SK-N-SH treated with all-trans-retinoic acid at 6 μM for 48 hours (cell line): ENCODE data around the gene HSD11B1.

Source experiments
- ATAC-seq: fragments of 200-7000 bp; cut with Tn5 transposase; 3 replicates; pipeline ENCODE4 v1.9.1; 2020; ENCODE audit warnings: mild to moderate bottlenecking, moderate library complexity
- ARNTL ChIP-seq: fragments of 450-650 bp; formaldehyde crosslinking; IDR thresholded peaks from 2 replicates; pipeline ENCODE4 v1.5.0; 2020; ENCODE audit warnings: low read depth, mild to moderate bottlenecking, moderate library complexity, borderline replicate concordance
- BACH2 ChIP-seq: fragments of 250-450 bp; sonication (Bioruptor Pico); IDR thresholded peaks from 2 replicates; pipeline ENCODE4 v1.9.0; 2021; ENCODE audit warnings: mild to moderate bottlenecking, borderline replicate concordance
- CREB5 ChIP-seq: fragments of 250-450 bp; sonication (Bioruptor Pico); IDR thresholded peaks from 2 replicates; pipeline ENCODE4 v1.5.1; 2020; ENCODE audit warnings: low read depth, mild to moderate bottlenecking, moderate library complexity
- CSDC2 ChIP-seq: fragments of 250-450 bp; sonication (Bioruptor Pico); IDR thresholded peaks from 2 replicates; pipeline ENCODE4 v1.5.0; 2020; ENCODE audit warnings: mild to moderate bottlenecking, moderate library complexity
- CSRNP3 ChIP-seq: fragments of 250-450 bp; sonication (Bioruptor Pico); IDR thresholded peaks from 2 replicates; pipeline ENCODE4 v1.5.1; 2021; ENCODE audit warnings: mild to moderate bottlenecking, moderate library complexity
- ESRRG ChIP-seq: fragments of 250-450 bp; sonication (Bioruptor Pico); IDR thresholded peaks from 2 replicates; pipeline ENCODE4 v1.6.1; 2021; ENCODE audit warnings: mild to moderate bottlenecking
- GLIS3 ChIP-seq: fragments of 250-450 bp; sonication (Bioruptor Pico); IDR thresholded peaks from 2 replicates; pipeline ENCODE4 v1.5.0; 2020; ENCODE audit warnings: mild to moderate bottlenecking, moderate library complexity
- ISL1 ChIP-seq: fragments of 250-450 bp; sonication (Bioruptor Pico); IDR thresholded peaks from 2 replicates; pipeline ENCODE4 v2.1.2; 2022; ENCODE audit warnings: mild to moderate bottlenecking, moderate library complexity
- OSR1 ChIP-seq: fragments of 250-450 bp; sonication (Bioruptor Pico); IDR thresholded peaks from 2 replicates; pipeline ENCODE4 v1.8.0; 2022; ENCODE audit warnings: moderate library complexity, mild to moderate bottlenecking, inconsistent platforms
- PATZ1 ChIP-seq: fragments of 250-450 bp; sonication (Bioruptor Pico); IDR thresholded peaks from 2 replicates; pipeline ENCODE4 v1.8.0; 2020; ENCODE audit warnings: mild to moderate bottlenecking, moderate library complexity, borderline replicate concordance
- POU6F1 ChIP-seq: fragments of 250-450 bp; sonication (Bioruptor Pico); IDR thresholded peaks from 2 replicates; pipeline ENCODE4 v1.8.0; 2021; ENCODE audit warnings: low read depth, mild to moderate bottlenecking, moderate library complexity, borderline replicate concordance
- PPARA ChIP-seq: fragments of 250-450 bp; sonication (Bioruptor Pico); IDR thresholded peaks from 2 replicates; pipeline ENCODE4 v1.5.0; 2020; ENCODE audit warnings: mild to moderate bottlenecking, borderline replicate concordance
- RARB ChIP-seq: fragments of 250-450 bp; sonication (Bioruptor Pico); IDR thresholded peaks from 2 replicates; pipeline ENCODE4 v1.8.0; 2021; ENCODE audit warnings: mild to moderate bottlenecking, moderate library complexity
- SNAI2 ChIP-seq: fragments of 250-450 bp; sonication (Bioruptor Pico); IDR thresholded peaks from 2 replicates; pipeline ENCODE4 v1.5.0; 2020; ENCODE audit warnings: mild to moderate bottlenecking, moderate library complexity
- TCF4 ChIP-seq: fragments of 250-450 bp; sonication (Bioruptor Pico); IDR thresholded peaks from 2 replicates; pipeline ENCODE4 v1.8.0; 2021; ENCODE audit warnings: mild to moderate bottlenecking, moderate library complexity, borderline replicate concordance
- TOX ChIP-seq: fragments of 250-450 bp; sonication (Bioruptor Pico); IDR thresholded peaks from 2 replicates; pipeline ENCODE4 v1.8.0; 2021; ENCODE audit warnings: mild to moderate bottlenecking, moderate library complexity, borderline replicate concordance
- TSHZ2 ChIP-seq: fragments of 250-450 bp; sonication (Bioruptor Pico); IDR thresholded peaks from 2 replicates; pipeline ENCODE4 v1.5.0; 2020; ENCODE audit warnings: mild to moderate bottlenecking, moderate library complexity
- ZC3H10 ChIP-seq: fragments of 250-450 bp; sonication (Bioruptor Pico); IDR thresholded peaks from 2 replicates; pipeline ENCODE4 v1.5.1; 2021; ENCODE audit warnings: mild to moderate bottlenecking, moderate library complexity
- ZFP3 ChIP-seq: fragments of 250-450 bp; sonication (Bioruptor Pico); IDR thresholded peaks from 2 replicates; pipeline ENCODE4 v1.5.0; 2020; ENCODE audit warnings: mild to moderate bottlenecking, moderate library complexity
- ZFP30 ChIP-seq: fragments of 450-650 bp; formaldehyde crosslinking; IDR thresholded peaks from 2 replicates; pipeline ENCODE4 v1.5.0; 2022; ENCODE audit warnings: mild to moderate bottlenecking, moderate library complexity
- ZNF565 ChIP-seq: fragments of 450-650 bp; formaldehyde crosslinking; conservative IDR thresholded peaks from 2 replicates; pipeline ENCODE4 v1.5.0; 2020; ENCODE audit warnings: low read depth, mild to moderate bottlenecking, moderate library complexity
- ZNF70 ChIP-seq: fragments of 450-650 bp; formaldehyde crosslinking; IDR thresholded peaks from 2 replicates; pipeline ENCODE4 v1.5.0; 2020; ENCODE audit warnings: mild to moderate bottlenecking, moderate library complexity
- ZNF8 ChIP-seq: fragments of 450-650 bp; formaldehyde crosslinking; IDR thresholded peaks from 2 replicates; pipeline ENCODE4 v1.5.0; 2020; ENCODE audit warnings: mild to moderate bottlenecking, moderate library complexity

The HSD11B1 gene

GRCh38 chr1:209704584-209704983 lies at the start of gene HSD11B1:
HSD11B1 (plus strand) TSS chr1:209704846; CDS start chr1:209704943, 97 bp downstream.
- TF ChIP-seq TOX (no peak), SNAI2 (CRISPR knock-in tag) (no peak), ZNF70 (CRISPR knock-in tag) (no peak), BACH2 (CRISPR knock-in tag) (no peak), TSHZ2 (CRISPR knock-in tag) (no peak), TCF4 (CRISPR knock-in tag) (no peak), ZFP30 (CRISPR knock-in tag) (no peak), CSRNP3 (CRISPR knock-in tag) (no peak), ESRRG (no peak), ZFP3 (no peak), RARB (CRISPR knock-in tag) (no peak), PPARA (CRISPR knock-in tag) (no peak), CSDC2 (no peak), ARNTL (CRISPR knock-in tag) (no peak)
- no peak for ATAC-seq

GRCh38 chr1:209655411-209656231 lies 49.0 kb upstream of the HSD11B1 start:
- no peak for ATAC-seq
- TF ChIP-seq CSRNP3 (CRISPR knock-in tag) (no peak), RARB (CRISPR knock-in tag) (no peak), TOX (no peak), ZFP3 (no peak), PATZ1 (no peak), ZFP30 (CRISPR knock-in tag) (no peak), POU6F1 (CRISPR knock-in tag) (no peak), ZNF565 (CRISPR knock-in tag) (no peak), ZNF8 (no peak), CREB5 (no peak), OSR1 (CRISPR knock-in tag) (no peak), ZC3H10 (CRISPR knock-in tag) (no peak), ARNTL (CRISPR knock-in tag) (no peak), GLIS3 (CRISPR knock-in tag) (no peak), ESRRG (no peak), CSDC2 (no peak), PPARA (CRISPR knock-in tag) (no peak), TSHZ2 (CRISPR knock-in tag) (no peak), ZNF70 (CRISPR knock-in tag) (no peak), ISL1 (no peak)
